ELF-1 (cell line): ENCODE results near the gene PRPF4.

Source experiments
- DNase-seq: peaks from one replicate; pipeline ENCODE4 v3.0.0-alpha.2; 2016; ENCODE audit warnings: low read depth, low spot score

The PRPF4 gene

GRCh38 chr9:113310538-113310937 is 35.1 kb downstream of the PRPF4 start:
- no peak for DNase-seq

GRCh38 chr9:113311961-113312360 is 36.5 kb downstream of the PRPF4 start:
- no peak for DNase-seq

- DNase-seq = no peak
Observed at GRCh38 chr9:113313261-113313660, 37.8 kb downstream of the PRPF4 start.

- DNase-seq = no peak
Observed at GRCh38 chr9:113315231-113315630, 39.8 kb downstream of the PRPF4 start.

GRCh38 chr9:113316030-113316429 is 40.6 kb downstream of the PRPF4 start:
- no peak for DNase-seq

GRCh38 chr9:113317777-113318176 is 42.3 kb downstream of the PRPF4 start:
- no peak for DNase-seq

- no peak for DNase-seq
Observed at GRCh38 chr9:113319054-113319453, 43.6 kb downstream of the PRPF4 start.

- no peak for DNase-seq
Observed at GRCh38 chr9:113320051-113320450, 44.6 kb downstream of the PRPF4 start.

GRCh38 chr9:113322671-113323070 is 47.2 kb downstream of the PRPF4 start:
- DNase-seq = no peak

GRCh38 chr9:113326230-113326629 is 50.8 kb downstream of the PRPF4 start:
- no peak for DNase-seq

- no peak for DNase-seq
Observed at GRCh38 chr9:113328045-113328782, 52.8 kb downstream of the PRPF4 start.

GRCh38 chr9:113331780-113332179 is 56.3 kb downstream of the PRPF4 start:
- DNase-seq = no peak

GRCh38 chr9:113337714-113338113 is 62.3 kb downstream of the PRPF4 start:
- DNase-seq = no peak

- DNase-seq = peak; percentile 92
Observed at GRCh38 chr9:113340011-113340699, 64.7 kb downstream of the PRPF4 start, which contains the start of gene WDR31. WDR31 (minus strand) TSS chr9:113340275; CDS start chr9:113332022, 8,253 bp downstream.

- no peak for DNase-seq
Observed at GRCh38 chr9:113341712-113342410, 66.4 kb downstream of the PRPF4 start.
